Mesenteric fat pad (tissue), 1 donor: ENCODE results near the gene CHP1. TPM values are rescaled to one million over a fixed set of nuclear protein-coding genes. Genes with fewer than 3 reads are reported as not detected.
"Not testable (repeated sequence)": the region's sequence is repeated elsewhere in the genome, so short reads cannot be mapped to it uniquely, and the experiment has no call there.

Source experiments
- DNase-seq: peaks from one replicate; pipeline ENCODE4 v3.0.0-alpha.2; 2020; ENCODE audit warnings: low spot score
- long read RNA-seq: library from polyadenylated mRNA; unstranded; transcript quantifications from one replicate; pipeline ENCODE4 v2.0.0, GENCODE V29; 2020
- total RNA-seq: library from RNA; stranded (reverse); fragmentation: NEBNext Ultra II Directional; extraction: Animal tissue kit (Norgen Biotek cat#: 25700); gene quantifications from one replicate; pipeline ENCODE4 v1.2.1, GENCODE V29; 2021
- donor health status: DM: yes; HTN: yes; CAD: no.

The CHP1 gene
- 128 TPM for total RNA-seq
- long read RNA-seq, transcript CHP1-201 (7 exons, 3,329 nt) = major isoform, 7 of 53 reads
- long read RNA-seq, partial matches to known transcripts = 41 of 53 reads
- long read RNA-seq, other reads (novel, unspliced or antisense) = 5 of 53 reads

- peak; percentile 99 for DNase-seq
Observed at GRCh38 chr15:41230650-41231421, at the start of gene CHP1, which contains the start of gene EXD1. Gene CHP1, plus strand, starts transcription at chr15:41231268. Its CDS starts 115 bp downstream, at chr15:41231383. Gene EXD1, minus strand, starts transcription at chr15:41230757. Its CDS starts 4,182 bp downstream, at chr15:41226575.

- no peak for DNase-seq
Observed at GRCh38 chr15:41182266-41182665, 48.8 kb upstream of the CHP1 start.

- no peak for DNase-seq
Observed at GRCh38 chr15:41183581-41183980, 47.5 kb upstream of the CHP1 start.

GRCh38 chr15:41194444-41194843, 36.6 kb upstream of the CHP1 start:
- no peak for DNase-seq

GRCh38 chr15:41199470-41199869, 31.6 kb upstream of the CHP1 start:
- DNase-seq = no peak

- no peak for DNase-seq
Observed at GRCh38 chr15:41203395-41203794, 27.7 kb upstream of the CHP1 start.

- DNase-seq = no peak
Observed at GRCh38 chr15:41205315-41205714, 25.8 kb upstream of the CHP1 start.

- DNase-seq = no peak
Observed at GRCh38 chr15:41207687-41208448, 23.2 kb upstream of the CHP1 start.

- no peak for DNase-seq
Observed at GRCh38 chr15:41215708-41216107, 15.4 kb upstream of the CHP1 start.

- DNase-seq = no peak
Observed at GRCh38 chr15:41218851-41219250, 12.2 kb upstream of the CHP1 start.

- no peak for DNase-seq
Observed at GRCh38 chr15:41219381-41219780, 11.7 kb upstream of the CHP1 start.

- no peak for DNase-seq
Observed at GRCh38 chr15:41230345-41230649, 771 bp upstream of the CHP1 start.

- no peak for DNase-seq
Observed at GRCh38 chr15:41231422-41232226, 556 bp downstream of the CHP1 start.

GRCh38 chr15:41233367-41233771, 2.3 kb downstream of the CHP1 start:
- no peak for DNase-seq

- DNase-seq = not testable (repeated sequence)
Observed at GRCh38 chr15:41235228-41235627, 4.2 kb downstream of the CHP1 start.

- no peak for DNase-seq
Observed at GRCh38 chr15:41235929-41236328, 4.9 kb downstream of the CHP1 start.

- DNase-seq = no peak
Observed at GRCh38 chr15:41238100-41238499, 7.0 kb downstream of the CHP1 start.

GRCh38 chr15:41241221-41241964, 10.3 kb downstream of the CHP1 start:
- no peak for DNase-seq

GRCh38 chr15:41250745-41251144, 19.7 kb downstream of the CHP1 start:
- DNase-seq = not testable (repeated sequence)

GRCh38 chr15:41251411-41251810, 20.3 kb downstream of the CHP1 start:
- no peak for DNase-seq

- DNase-seq = no peak
Observed at GRCh38 chr15:41254560-41254959, 23.5 kb downstream of the CHP1 start.
